K562 (cell line): Measurements from ENCODE around the gene CHD5. TPM values are rescaled to one million over a fixed set of nuclear protein-coding genes. Genes with fewer than 3 reads are reported as not detected.

Source experiments
- EP400 ChIP-seq: fragments of 450-650 bp; IDR thresholded peaks from 2 replicates; pipeline ENCODE4 v1.6.1; 2017; ENCODE audit warnings: antibody characterized with exemption, mild to moderate bottlenecking, moderate library complexity
- FOXA1 ChIP-seq: fragments of 450-650 bp; IDR thresholded peaks from 2 replicates; pipeline ENCODE4 v1.6.1; 2016; ENCODE audit warnings: mild to moderate bottlenecking, borderline replicate concordance
- FOXP1 ChIP-seq: sonication (generic); formaldehyde crosslinking; IDR thresholded peaks from 2 replicates; pipeline ENCODE4 v1.8.0; 2022; ENCODE audit warnings: mild to moderate bottlenecking, missing genetic modification reagents
- GATAD2B ChIP-seq: fragments of 450-650 bp; IDR thresholded peaks from 2 replicates; pipeline ENCODE4 v1.6.1; 2017; ENCODE audit warnings: mild to moderate bottlenecking, borderline replicate concordance
- GTF3C2 ChIP-seq: IDR thresholded peaks from 3 replicates; pipeline ENCODE4 v1.6.1; 2011; ENCODE audit warnings: borderline replicate concordance, mild to moderate bottlenecking, moderate library complexity; ENCODE audit not compliant: insufficient read length; ENCODE audit errors: extremely low read depth
- HMGN3 ChIP-seq: IDR thresholded peaks from 2 replicates; pipeline ENCODE4 v1.6.1; 2011; ENCODE audit warnings: borderline replicate concordance, low read depth, mild to moderate bottlenecking, mixed read lengths, low read length; ENCODE audit not compliant: insufficient read length; ENCODE audit errors: extremely low read depth
- MIER1 ChIP-seq: fragments of 450-650 bp; IDR thresholded peaks from 2 replicates; pipeline ENCODE4 v1.6.1; 2016; ENCODE audit warnings: antibody characterized with exemption, mild to moderate bottlenecking, low read depth
- MTA3 ChIP-seq: fragments of 450-650 bp; formaldehyde crosslinking; IDR thresholded peaks from 2 replicates; pipeline ENCODE4 v1.6.1; 2017; ENCODE audit warnings: mild to moderate bottlenecking, borderline replicate concordance
- MYBL2 ChIP-seq, 2 experiments: fragments of 450-650 bp in 1 of 2; sonication (generic) in 1 of 2; formaldehyde crosslinking in 1 of 2; IDR thresholded peaks; 2 replicates each; pipeline versions ENCODE4 v1.6.1 to v1.8.1; 2017 to 2022; ENCODE audit warnings: borderline replicate concordance in 1 of 2, inconsistent platforms in 1 of 2, low read depth in 1 of 2, mild to moderate bottlenecking in 1 of 2, missing genetic modification reagents in 1 of 2, moderate library complexity in 1 of 2
- RB1 ChIP-seq: fragments of 450-650 bp; IDR thresholded peaks from 2 replicates; pipeline ENCODE4 v1.6.1; 2017; ENCODE audit warnings: low read depth, mild to moderate bottlenecking
- SOX6 ChIP-seq: fragments of 450-650 bp; IDR thresholded peaks from 2 replicates; pipeline ENCODE4 v1.6.1; 2014; ENCODE audit warnings: mild to moderate bottlenecking
- SP1 ChIP-seq: sonication (generic); formaldehyde crosslinking; IDR thresholded peaks from 2 replicates; pipeline ENCODE4 v1.8.1; 2022; ENCODE audit warnings: mild to moderate bottlenecking, missing genetic modification reagents
- TEAD4 ChIP-seq, 2 experiments: sonication (generic) in 1 of 2; formaldehyde crosslinking in 1 of 2; IDR thresholded peaks; 2 replicates each; pipeline versions ENCODE4 v1.6.1 to v1.8.0; 2012 to 2022; ENCODE audit warnings: borderline replicate concordance in 1 of 2, inconsistent platforms in 1 of 2, low read length in 1 of 2, mild to moderate bottlenecking in 1 of 2, missing genetic modification reagents in 1 of 2
- XRCC5 ChIP-seq: fragments of 200-400 bp; formaldehyde crosslinking; IDR thresholded peaks from 2 replicates; pipeline ENCODE4 v1.6.1; 2017; ENCODE audit warnings: low read depth, mild to moderate bottlenecking, low read length
- ZBTB8A ChIP-seq: fragments of 450-650 bp; IDR thresholded peaks from 2 replicates; pipeline ENCODE4 v1.6.1; 2018; ENCODE audit warnings: mild to moderate bottlenecking, moderate library complexity; ENCODE audit not compliant: partially characterized antibody
- ZNF224 ChIP-seq: sonication (generic); formaldehyde crosslinking; IDR thresholded peaks from 2 replicates; pipeline ENCODE4 v1.8.0; 2022; ENCODE audit warnings: mild to moderate bottlenecking, missing genetic modification reagents
- polyA plus RNA-seq, 8 experiments: library from polyadenylated mRNA; depleted of rRNA in 4 of 8; stranded (reverse) in 5 of 8; unstranded in 3 of 8; fragments of >200 nt; fragmentation: Nextera tagmentation in 2 of 8; fragmentation: Illumina TruSeq in 1 of 8; extraction: Ambion mirVana in 2 of 8; extraction: Trizol in 1 of 8; gene quantifications; 2 replicates each; pipeline versions ENCODE4 v1.2.1 to v1.2.3, GENCODE V29; 2011 to 2014; ENCODE audit warnings: inconsistent platforms in 1 of 8, missing spikeins in 1 of 8
- total RNA-seq, 7 experiments: library from RNA; depleted of rRNA in 6 of 7; stranded (reverse); fragments of >200 nt in 6 of 7; fragmentation: Illumina TruSeq in 2 of 7; extraction: Trizol in 2 of 7; gene quantifications; 2 replicates each; pipeline versions ENCODE4 v1.2.1 to v1.2.3, GENCODE V29; 2011 to 2021; ENCODE audit warnings: low replicate concordance in 1 of 7
- TF ChIP-seq, protein P1 (sequence below): sonication (generic); formaldehyde crosslinking; IDR thresholded peaks from 2 replicates; pipeline ENCODE4 v1.8.0; 2022; ENCODE audit warnings: mild to moderate bottlenecking, missing genetic modification reagents
- TF ChIP-seq, protein P2 (sequence below): sonication (generic); formaldehyde crosslinking; IDR thresholded peaks from 2 replicates; pipeline ENCODE4 v1.8.1; 2023; ENCODE audit warnings: mild to moderate bottlenecking, missing genetic modification reagents
- TF ChIP-seq, protein P3 (sequence below): fragments of 250-450 bp; sonication (Bioruptor Pico); IDR thresholded peaks from 2 replicates; pipeline ENCODE4 v1.4.0; 2020; ENCODE audit warnings: borderline replicate concordance

Gene CHD5
- total and polyA plus RNA-seq, 9 of the 15 experiments (the other 6 are each of a cell fraction or from before 2014, with no cell fraction given) = 0.03 to 0.52 (median 0.11) TPM; not detected in 2

- no peak for TF ChIP-seq GTF3C2
- TF ChIP-seq HMGN3 = no peak
- TF ChIP-seq, protein P1, sequence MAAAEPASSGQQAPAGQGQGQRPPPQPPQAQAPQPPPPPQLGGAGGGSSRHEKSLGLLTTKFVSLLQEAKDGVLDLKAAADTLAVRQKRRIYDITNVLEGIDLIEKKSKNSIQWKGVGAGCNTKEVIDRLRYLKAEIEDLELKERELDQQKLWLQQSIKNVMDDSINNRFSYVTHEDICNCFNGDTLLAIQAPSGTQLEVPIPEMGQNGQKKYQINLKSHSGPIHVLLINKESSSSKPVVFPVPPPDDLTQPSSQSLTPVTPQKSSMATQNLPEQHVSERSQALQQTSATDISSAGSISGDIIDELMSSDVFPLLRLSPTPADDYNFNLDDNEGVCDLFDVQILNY (CRISPR knock-in tag) = no peak; the same call in 1 of the 2 replicates
- no peak for TF ChIP-seq ZBTB8A
- TF ChIP-seq MIER1 = no peak
- peak; percentile 70 for TF ChIP-seq SP1 (CRISPR knock-in tag)
- TF ChIP-seq TEAD4 (IDR thresholded peaks at IDR 0.05; ENCODE audit: low read length) = no peak
- TF ChIP-seq TEAD4 (CRISPR knock-in tag; IDR thresholded peaks at IDR 0.05; ENCODE audit: borderline replicate concordance) = peak; percentile 90; the same call in 1 of the 2 replicates
- TF ChIP-seq, protein P2, sequence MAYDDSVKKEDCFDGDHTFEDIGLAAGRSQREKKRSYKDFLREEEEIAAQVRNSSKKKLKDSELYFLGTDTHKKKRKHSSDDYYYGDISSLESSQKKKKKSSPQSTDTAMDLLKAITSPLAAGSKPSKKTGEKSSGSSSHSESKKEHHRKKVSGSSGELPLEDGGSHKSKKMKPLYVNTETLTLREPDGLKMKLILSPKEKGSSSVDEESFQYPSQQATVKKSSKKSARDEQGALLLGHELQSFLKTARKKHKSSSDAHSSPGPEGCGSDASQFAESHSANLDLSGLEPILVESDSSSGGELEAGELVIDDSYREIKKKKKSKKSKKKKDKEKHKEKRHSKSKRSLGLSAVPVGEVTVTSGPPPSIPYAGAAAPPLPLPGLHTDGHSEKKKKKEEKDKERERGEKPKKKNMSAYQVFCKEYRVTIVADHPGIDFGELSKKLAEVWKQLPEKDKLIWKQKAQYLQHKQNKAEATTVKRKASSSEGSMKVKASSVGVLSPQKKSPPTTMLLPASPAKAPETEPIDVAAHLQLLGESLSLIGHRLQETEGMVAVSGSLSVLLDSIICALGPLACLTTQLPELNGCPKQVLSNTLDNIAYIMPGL (CRISPR knock-in tag) = peak; percentile 77; the same call in 1 of the 2 replicates
- peak; percentile 79; the same call in 1 of the 2 replicates for TF ChIP-seq FOXP1 (CRISPR knock-in tag)
- no peak for TF ChIP-seq MTA3
- no peak for TF ChIP-seq SOX6
- TF ChIP-seq, protein P3, sequence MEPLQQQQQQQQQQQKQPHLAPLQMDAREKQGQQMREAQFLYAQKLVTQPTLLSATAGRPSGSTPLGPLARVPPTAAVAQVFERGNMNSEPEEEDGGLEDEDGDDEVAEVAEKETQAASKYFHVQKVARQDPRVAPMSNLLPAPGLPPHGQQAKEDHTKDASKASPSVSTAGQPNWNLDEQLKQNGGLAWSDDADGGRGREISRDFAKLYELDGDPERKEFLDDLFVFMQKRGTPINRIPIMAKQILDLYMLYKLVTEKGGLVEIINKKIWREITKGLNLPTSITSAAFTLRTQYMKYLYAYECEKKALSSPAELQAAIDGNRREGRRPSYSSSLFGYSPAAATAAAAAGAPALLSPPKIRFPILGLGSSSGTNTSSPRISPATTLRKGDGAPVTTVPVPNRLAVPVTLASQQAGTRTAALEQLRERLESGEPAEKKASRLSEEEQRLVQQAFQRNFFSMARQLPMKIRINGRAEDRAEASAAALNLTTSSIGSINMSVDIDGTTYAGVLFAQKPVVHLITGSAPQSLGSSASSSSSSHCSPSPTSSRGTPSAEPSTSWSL (CRISPR knock-in tag) = no peak
- TF ChIP-seq RB1 = peak; percentile 45
- no peak for TF ChIP-seq XRCC5
- no peak for TF ChIP-seq MYBL2 (IDR thresholded peaks at IDR 0.05; ENCODE audit: low read depth)
- TF ChIP-seq MYBL2 (CRISPR knock-in tag; IDR thresholded peaks at IDR 0.05; ENCODE audit: borderline replicate concordance) = no peak
- TF ChIP-seq GATAD2B = no peak
- TF ChIP-seq FOXA1 = no peak
- peak; percentile 76; the same call in 1 of the 2 replicates for TF ChIP-seq ZNF224 (CRISPR knock-in tag)
- no peak for TF ChIP-seq EP400
Observed at GRCh38 chr1:6127587-6128163, 52.4 kb downstream of the CHD5 start (continued).
